Esophagus muscularis mucosa (tissue), 4 donors: ENCODE results near the gene COL5A2.

ENCODE experiments used
- EP300 ChIP-seq: sonication (generic); formaldehyde crosslinking; IDR thresholded peaks from one replicate; pipeline ENCODE4 v1.6.1; 2017; ENCODE audit warnings: antibody characterized with exemption
- POLR2A ChIP-seq: fragments of 450-650 bp; IDR thresholded peaks from one replicate; pipeline ENCODE4 v1.6.1; 2017; ENCODE audit warnings: antibody characterized with exemption, moderate library complexity, mild to moderate bottlenecking, low read depth
- POLR2AphosphoS5 ChIP-seq, 2 donors: sonication (generic); formaldehyde crosslinking; IDR thresholded peaks; one replicate each; pipeline ENCODE4 v1.6.1; 2017; ENCODE audit warnings: antibody characterized with exemption in 2 of 2
- TF ChIP-seq, protein P1 (sequence below), 3 experiments: fragments of 200-600 bp in 2 of 3; fragments of 450-650 bp in 1 of 3; sonication (generic) in 2 of 3; IDR thresholded peaks; one replicate each; pipeline ENCODE4 v1.5.1; 2017 to 2019; ENCODE audit warnings: antibody characterized with exemption in 3 of 3, mild to moderate bottlenecking in 2 of 3, moderate library complexity in 1 of 3

DNA sequence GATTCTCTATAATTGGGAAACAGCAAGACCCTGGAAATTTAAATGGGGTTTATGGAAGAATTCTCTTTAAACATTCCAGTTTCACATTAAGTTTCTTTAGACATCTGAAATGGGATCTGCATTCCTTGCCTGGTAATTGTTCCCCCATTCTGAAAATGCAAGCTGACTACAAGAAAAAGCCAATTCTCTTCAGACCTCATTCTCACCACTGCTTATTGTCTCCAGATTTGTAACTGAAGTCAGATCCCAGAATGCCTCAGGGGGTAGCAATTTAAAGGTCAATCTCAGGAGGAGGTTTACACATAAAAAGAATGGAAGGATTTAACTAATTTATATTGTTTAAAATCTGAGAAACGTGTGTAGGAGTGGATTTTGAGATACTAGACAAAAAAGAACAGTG lies 164.2 kb downstream of the COL5A2 start:
- TF ChIP-seq EP300: no peak
- TF ChIP-seq, protein P1, sequence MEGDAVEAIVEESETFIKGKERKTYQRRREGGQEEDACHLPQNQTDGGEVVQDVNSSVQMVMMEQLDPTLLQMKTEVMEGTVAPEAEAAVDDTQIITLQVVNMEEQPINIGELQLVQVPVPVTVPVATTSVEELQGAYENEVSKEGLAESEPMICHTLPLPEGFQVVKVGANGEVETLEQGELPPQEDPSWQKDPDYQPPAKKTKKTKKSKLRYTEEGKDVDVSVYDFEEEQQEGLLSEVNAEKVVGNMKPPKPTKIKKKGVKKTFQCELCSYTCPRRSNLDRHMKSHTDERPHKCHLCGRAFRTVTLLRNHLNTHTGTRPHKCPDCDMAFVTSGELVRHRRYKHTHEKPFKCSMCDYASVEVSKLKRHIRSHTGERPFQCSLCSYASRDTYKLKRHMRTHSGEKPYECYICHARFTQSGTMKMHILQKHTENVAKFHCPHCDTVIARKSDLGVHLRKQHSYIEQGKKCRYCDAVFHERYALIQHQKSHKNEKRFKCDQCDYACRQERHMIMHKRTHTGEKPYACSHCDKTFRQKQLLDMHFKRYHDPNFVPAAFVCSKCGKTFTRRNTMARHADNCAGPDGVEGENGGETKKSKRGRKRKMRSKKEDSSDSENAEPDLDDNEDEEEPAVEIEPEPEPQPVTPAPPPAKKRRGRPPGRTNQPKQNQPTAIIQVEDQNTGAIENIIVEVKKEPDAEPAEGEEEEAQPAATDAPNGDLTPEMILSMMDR (IDR thresholded peaks at IDR 0.05): no peak
- no peak for TF ChIP-seq POLR2A
- no peak for TF ChIP-seq POLR2AphosphoS5 (IDR thresholded peaks at IDR 0.05)
